HepG2 (cell line): ENCODE data around the gene HSD3B7. TPM values are rescaled to one million over a fixed set of nuclear protein-coding genes. Genes with fewer than 3 reads are reported as not detected.

ENCODE experiments used
- AHDC1 ChIP-seq: sonication (generic); formaldehyde crosslinking; IDR thresholded peaks from 2 replicates; pipeline ENCODE4 v1.5.1; 2020; ENCODE audit warnings: mild to moderate bottlenecking, missing genetic modification reagents, borderline replicate concordance
- HCFC1 ChIP-seq: fragments of 150-350 bp; IDR thresholded peaks from 2 replicates; pipeline ENCODE4 v1.6.1; 2014; ENCODE audit warnings: low read depth, low read length
- HDAC2 ChIP-seq: sonication (generic); formaldehyde crosslinking; IDR thresholded peaks from 2 replicates; pipeline ENCODE4 v1.4.0; 2020; ENCODE audit warnings: missing genetic modification reagents
- MEIS2 ChIP-seq: sonication (generic); formaldehyde crosslinking; IDR thresholded peaks from 2 replicates; pipeline ENCODE4 v1.9.0; 2021; ENCODE audit warnings: mild to moderate bottlenecking, missing genetic modification reagents
- NFYB ChIP-seq: sonication (generic); formaldehyde crosslinking; IDR thresholded peaks from 2 replicates; pipeline ENCODE4 v1.4.0; 2020; ENCODE audit warnings: missing genetic modification reagents
- PRDM10 ChIP-seq: sonication (generic); formaldehyde crosslinking; IDR thresholded peaks from 2 replicates; pipeline ENCODE4 v1.4.0; 2020; ENCODE audit warnings: low read depth, missing genetic modification reagents
- SNAPC4 ChIP-seq: sonication (generic); formaldehyde crosslinking; IDR thresholded peaks from 2 replicates; pipeline ENCODE4 v1.4.0; 2020; ENCODE audit warnings: mild to moderate bottlenecking, missing genetic modification reagents
- SOX6 ChIP-seq, 2 experiments: fragments of 450-650 bp in 1 of 2; sonication (generic) in 1 of 2; formaldehyde crosslinking in 1 of 2; IDR thresholded peaks; 2 replicates each; pipeline versions ENCODE4 v1.4.0 to v1.6.1; 2017 to 2020; ENCODE audit warnings: antibody characterized with exemption in 1 of 2, mild to moderate bottlenecking in 1 of 2, missing genetic modification reagents in 1 of 2
- ZNF512 ChIP-seq: sonication (generic); formaldehyde crosslinking; IDR thresholded peaks from 2 replicates; pipeline ENCODE4 v1.4.0; 2020; ENCODE audit warnings: mild to moderate bottlenecking, missing genetic modification reagents
- ZNF644 ChIP-seq: IDR thresholded peaks from 2 replicates; pipeline ENCODE4 v1.6.1; 2016; ENCODE audit warnings: low read depth
- ZNF768 ChIP-seq: sonication (generic); formaldehyde crosslinking; IDR thresholded peaks from 2 replicates; pipeline ENCODE4 v1.4.0; 2020; ENCODE audit warnings: missing genetic modification reagents
- polyA plus RNA-seq, 8 experiments: library from polyadenylated mRNA; depleted of rRNA in 3 of 8; stranded (reverse) in 7 of 8; unstranded in 1 of 8; fragments of >200 nt; fragmentation: Illumina TruSeq in 4 of 8; extraction: Trizol in 4 of 8; gene quantifications; 2 replicates each; pipeline versions ENCODE4 v1.2.1 to v1.2.3, GENCODE V29; 2011 to 2016; ENCODE audit warnings: low read depth in 4 of 8, missing spikeins in 1 of 8, mixed read lengths in 1 of 8; ENCODE audit not compliant: insufficient read depth in 1 of 8
- total RNA-seq, 5 experiments: library from RNA; depleted of rRNA; stranded (reverse); fragments of >200 nt; fragmentation: Illumina TruSeq; extraction: Trizol; gene quantifications; 2 replicates each; pipeline ENCODE4 v1.2.3, GENCODE V29; 2016; ENCODE audit warnings: low read depth in 1 of 5

Gene HSD3B7
- total and polyA plus RNA-seq, 2 of the 13 experiments (the other 11 are each of a cell fraction or from before 2014, with no cell fraction given) = 32.9 to 69.7 TPM

- TF ChIP-seq PRDM10 (CRISPR knock-in tag) = peak; percentile 86; the same call in 1 of the 2 replicates
- peak; percentile 63; the same call in 1 of the 2 replicates for TF ChIP-seq ZNF644 (CRISPR knock-in tag)
- peak; percentile 62; the same call in 1 of the 2 replicates for TF ChIP-seq ZNF768 (CRISPR knock-in tag)
- no peak for TF ChIP-seq HCFC1
- TF ChIP-seq ZNF512 (CRISPR knock-in tag) = no peak
- peak; percentile 51 for TF ChIP-seq AHDC1
- no peak for TF ChIP-seq SNAPC4 (CRISPR knock-in tag)
- TF ChIP-seq HDAC2 (CRISPR knock-in tag) = peak; percentile 90
- TF ChIP-seq SOX6 (IDR thresholded peaks at IDR 0.05) = no peak
- TF ChIP-seq SOX6 (CRISPR knock-in tag; IDR thresholded peaks at IDR 0.05) = peak; percentile 76
- TF ChIP-seq MEIS2 (CRISPR knock-in tag) = peak; percentile 93; the same call in 1 of the 2 replicates
- peak; percentile 63 for TF ChIP-seq NFYB (CRISPR knock-in tag)
Observed at GRCh38 chr16:30949650-30950515, 35.1 kb upstream of the HSD3B7 start (continued).
